Left hindlimb (tissue), 1 donor: ENCODE data around the gene BST2.
A peak's percentile ranks its signal among the peaks of the same experiment; 100 is the strongest.

Experiments used
- DNase-seq: peaks from one replicate; pipeline ENCODE4 v3.0.0-alpha.2; 2018

BST2 gene

GRCh38 chr19:17419154-17419620 lies 13.8 kb upstream of the BST2 start:
- no peak for DNase-seq

GRCh38 chr19:17418710-17419109 lies 13.3 kb upstream of the BST2 start:
- no peak for DNase-seq

DNA sequence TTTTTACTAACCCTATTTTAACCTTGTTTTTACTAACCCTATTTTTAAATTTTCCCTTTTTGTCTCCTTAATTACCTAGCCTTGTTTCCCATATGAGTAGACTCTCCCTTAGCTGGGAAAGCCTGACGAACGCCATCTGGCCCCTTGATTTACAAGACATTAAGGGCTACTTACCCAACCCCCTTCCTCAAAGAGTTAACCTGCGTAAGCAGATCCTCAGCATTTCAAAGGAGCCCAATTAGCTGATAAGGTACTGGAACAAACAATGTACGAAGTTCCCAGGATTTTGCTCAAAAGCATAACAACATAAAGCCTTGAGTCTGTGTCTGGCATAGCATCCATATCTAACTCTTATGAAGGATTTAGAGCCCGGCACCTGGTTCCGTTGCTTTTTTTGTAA lies 9.7 kb upstream of the BST2 start:
- DNase-seq = no peak

GRCh38 chr19:17414097-17414496 lies 8.7 kb upstream of the BST2 start:
- DNase-seq = no peak

DNA sequence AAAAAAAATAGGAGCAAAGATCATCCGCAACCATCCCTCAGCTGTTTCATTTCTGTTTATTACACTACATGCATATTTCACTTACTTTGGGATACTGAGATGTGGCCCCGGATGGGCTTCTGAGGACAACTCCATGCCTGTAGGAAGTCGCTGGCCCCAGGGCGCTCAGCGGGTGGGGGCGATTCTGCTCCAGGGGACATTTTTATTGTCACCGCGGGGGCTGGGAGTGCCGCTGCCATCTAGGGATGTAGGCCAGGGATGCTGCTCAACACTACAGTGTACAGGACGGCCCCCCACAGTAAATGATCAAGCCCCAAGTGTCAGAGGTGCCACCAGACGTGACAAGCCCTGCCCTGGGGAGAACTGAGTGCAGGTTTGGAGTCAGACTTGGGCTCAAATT lies 6.4 kb upstream of the BST2 start:
- DNase-seq = no peak

DNA sequence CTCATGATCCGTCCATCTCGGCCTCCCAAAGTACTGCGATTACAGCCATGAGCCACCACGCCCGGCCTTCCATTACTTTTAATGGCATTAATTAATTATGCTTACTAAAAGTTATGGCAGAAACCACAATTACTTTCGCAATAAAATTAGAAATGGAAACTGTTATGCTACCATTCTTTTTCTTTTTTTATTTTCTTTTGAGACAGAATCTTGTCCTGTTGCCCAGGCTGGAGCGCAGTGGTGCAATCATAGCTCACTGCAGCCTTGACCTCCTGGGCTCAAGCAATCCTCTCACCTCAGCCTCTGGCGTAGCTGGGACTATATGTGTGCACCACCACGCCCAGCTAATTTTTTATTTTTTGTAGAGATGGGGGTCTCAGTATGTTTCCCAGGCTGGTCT lies 4.6 kb upstream of the BST2 start:
- no peak for DNase-seq

- no peak for DNase-seq
Measured at GRCh38 chr19:17406887-17407196, 1.4 kb upstream of the BST2 start.

DNA sequence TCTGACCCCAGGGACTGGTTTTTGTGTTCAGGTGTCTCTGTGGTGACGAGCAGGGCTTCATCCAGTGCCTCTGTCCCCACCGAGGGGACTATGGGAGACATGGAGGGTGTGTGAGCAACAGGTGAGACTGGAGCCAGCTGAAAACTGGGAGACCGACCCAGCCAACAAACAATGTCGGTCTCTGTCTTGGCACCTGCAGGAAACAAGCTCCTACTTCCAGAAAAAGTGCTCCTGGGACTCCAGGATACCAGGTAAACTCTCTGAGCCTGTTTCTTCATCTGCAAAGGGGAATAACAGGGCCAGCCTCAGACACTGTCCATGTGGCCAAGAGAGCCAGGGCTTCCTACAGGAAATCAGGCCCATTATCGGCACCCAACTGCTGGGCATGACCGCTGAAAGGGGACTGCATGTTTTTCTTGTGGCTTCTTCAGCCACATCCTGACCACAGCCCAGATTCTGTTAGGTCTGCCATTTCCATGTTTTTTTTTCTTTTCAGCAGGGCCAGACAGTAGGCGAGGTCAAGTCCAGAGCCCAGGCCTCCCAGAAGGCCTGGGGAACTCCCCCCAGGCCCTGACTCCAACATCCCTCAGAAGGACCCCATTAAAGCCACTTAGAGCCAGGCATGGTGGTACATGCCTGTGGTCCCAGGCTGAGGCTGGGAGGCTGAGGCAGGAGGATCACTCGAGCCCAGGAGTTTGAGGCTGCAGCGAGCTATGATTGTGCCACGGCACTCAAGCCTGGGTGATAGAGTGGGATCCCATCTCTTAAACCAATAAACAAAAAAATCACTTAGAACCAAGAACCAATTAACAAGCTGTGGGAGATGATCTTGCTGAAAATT lies 836 bp upstream of the BST2 start:
- DNase-seq = peak; percentile 63

DNA sequence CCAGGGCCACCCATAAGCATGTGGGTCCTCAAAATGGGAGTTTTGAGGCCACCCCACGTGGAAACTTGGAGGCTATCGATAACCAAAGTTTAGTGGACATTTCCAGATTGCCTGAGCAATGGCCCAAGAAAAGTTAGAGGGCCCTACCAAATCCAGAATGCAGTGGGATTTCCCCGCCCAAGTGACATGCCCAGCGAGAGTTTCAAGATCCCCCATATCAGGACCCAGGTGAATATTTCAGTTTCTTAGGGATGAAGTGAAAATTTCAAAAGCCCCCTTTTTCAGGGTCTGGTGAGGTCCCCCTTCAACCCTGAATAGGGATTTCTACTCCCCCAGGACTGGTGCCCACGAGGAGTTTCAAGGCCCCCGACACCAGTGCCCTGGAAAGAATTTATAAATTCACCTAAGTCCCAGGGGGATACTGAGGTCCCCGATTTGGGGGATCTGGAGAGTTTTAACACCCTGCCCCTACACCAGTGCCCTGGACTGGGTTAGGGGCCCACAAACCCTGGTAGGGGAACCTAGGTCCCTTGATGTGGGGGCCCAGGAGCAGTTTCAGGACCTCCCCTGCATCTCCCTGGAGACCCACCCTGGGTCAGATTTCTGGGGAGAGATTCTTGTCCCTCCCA lies 695 bp downstream of the BST2 start:
- no peak for DNase-seq

GRCh38 chr19:17404015-17404414 lies 1.4 kb downstream of the BST2 start:
- DNase-seq = no peak

DNA sequence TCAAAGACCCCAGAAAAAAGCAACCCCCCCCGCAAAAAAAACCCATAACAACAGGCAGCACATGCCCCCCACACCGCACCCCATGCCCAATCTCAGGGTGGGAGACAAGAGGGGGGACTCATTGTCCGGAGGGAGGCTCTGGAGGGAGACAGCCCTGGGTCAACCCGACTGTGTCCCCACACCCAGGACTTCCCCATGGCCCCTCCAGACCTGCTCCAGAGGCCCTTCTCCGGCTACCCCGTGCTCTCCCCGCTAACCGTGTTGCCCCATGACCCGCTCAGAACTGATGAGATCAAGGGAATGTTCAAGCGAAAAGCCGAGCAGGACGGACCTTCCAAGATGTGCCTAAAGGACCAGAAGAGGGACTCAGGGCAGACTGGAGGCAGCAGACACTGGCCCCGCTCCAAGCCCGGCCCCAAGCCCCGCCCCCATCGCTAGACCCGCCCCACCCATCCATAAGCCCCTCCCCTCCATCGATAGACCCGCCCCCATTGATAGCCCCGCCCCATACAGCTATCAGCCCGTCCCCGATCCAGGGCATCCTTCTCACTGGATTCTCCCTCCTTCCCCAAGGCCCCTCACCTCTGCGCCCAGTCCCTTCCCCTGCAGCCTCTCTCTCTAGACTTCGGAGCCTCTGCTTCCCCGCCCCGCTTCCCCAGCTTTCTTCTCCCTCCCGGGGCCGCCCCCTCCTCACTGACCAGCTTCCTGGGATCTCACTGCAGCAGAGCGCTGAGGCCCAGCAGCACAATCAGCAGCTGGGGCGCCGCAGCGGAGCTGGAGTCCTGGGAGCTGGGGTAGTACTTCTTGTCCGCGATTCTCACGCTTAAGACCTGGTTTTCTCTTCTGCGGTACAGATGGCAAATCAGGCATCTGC lies 2.2 kb downstream of the BST2 start:
- DNase-seq = no peak

- no peak for DNase-seq
Measured at GRCh38 chr19:17401628-17402027, 3.8 kb downstream of the BST2 start.

DNA sequence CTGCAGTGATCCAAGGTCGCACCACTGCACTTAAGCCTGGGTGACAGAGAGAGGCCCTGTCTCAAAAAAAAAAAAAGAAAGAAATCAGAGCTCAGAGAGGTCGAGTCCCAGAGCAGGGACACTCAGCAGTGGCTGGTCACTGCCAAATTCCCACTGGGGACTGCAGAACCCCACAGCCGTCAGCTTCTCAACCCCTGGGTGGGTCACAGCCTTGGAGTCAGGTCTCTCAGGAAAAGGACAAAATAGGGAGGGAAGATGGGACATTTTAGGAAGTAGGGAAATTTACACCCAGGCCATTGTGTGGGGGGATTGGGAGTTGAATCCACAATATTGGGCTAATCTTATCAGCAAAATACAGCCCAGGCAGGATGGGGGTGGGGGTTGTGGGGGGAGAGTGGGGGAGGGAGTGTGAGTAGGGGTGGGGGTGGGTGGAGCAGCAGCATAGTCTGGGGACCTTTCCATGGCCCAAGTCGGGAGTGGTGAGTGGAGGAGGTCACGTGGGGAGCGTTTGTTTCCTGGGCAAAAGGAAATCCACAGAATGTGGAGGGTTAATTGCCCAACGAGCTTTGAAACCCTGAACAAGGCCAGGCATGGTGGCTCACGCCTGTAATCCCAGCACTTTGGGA lies 6.4 kb downstream of the BST2 start:
- no peak for DNase-seq

- DNase-seq = peak; percentile 62
Measured at GRCh38 chr19:17394891-17395415, 10.5 kb downstream of the BST2 start.

DNA sequence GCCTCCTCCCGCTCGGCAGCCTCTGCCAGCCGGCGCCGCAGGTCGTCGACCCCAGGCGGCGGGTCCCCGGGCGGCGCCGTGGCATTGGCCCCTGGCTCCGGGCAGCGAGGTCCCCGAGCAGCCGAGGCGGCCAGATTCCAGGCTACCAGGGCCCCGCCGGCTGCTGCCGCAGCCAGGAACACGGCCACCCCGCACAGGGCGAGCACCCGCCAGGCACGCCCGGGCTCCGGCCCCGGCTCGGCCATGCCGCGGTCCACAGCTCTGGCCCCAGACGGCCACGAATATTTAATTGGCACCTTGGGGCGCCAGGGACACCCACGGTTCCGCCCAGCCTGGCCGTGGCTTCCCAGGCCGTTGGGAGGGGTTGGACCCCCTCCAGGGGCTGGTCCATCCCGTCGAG lies 11.5 kb downstream of the BST2 start, which contains the start of gene CCDC194:
Gene CCDC194, minus strand, starts transcription at position 283 of the 400 bp plus-strand sequence. Its CDS starts 38 bp downstream, at position 245.
- DNase-seq = peak; percentile 60

GRCh38 chr19:17393002-17393401 lies 12.4 kb downstream of the BST2 start:
- peak; percentile 53 for DNase-seq

DNA sequence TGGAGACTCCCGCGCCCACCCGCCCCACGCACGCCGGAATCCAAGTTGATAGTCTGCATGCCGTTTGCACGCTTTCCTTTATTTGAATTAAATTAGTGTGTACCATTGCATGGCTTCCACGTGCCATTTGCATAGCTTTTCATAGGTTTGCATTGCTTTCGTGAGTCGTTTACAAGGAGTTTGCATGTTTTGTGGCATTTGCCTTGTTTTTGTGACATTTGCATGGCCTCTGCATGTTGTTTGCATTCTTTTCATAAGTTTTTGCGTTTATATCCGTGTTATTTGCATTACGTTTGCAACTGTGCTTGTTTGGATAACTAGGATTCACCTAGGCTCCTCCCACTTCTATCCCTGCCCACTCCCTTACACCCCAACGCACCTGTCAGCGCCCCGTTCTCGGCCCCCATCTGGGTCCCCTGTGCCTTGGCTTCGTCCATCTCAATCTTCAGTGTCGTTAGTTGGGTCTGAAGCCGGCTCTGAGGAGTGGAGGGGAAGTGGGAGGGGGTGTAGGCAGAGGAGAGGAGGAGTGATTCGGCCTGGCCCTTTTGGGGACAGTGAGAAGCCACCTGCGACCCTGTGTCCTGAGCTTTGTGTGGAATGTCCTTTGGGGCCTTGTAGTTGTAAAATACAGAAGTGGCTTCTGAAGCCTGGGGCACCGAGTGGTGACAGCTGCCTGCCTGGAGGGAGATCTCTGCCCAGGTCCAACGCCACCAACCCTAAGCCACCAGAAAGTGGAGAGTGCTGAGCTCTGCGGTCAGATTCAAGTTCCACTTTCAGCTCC lies 13.9 kb downstream of the BST2 start:
- no peak for DNase-seq

DNA sequence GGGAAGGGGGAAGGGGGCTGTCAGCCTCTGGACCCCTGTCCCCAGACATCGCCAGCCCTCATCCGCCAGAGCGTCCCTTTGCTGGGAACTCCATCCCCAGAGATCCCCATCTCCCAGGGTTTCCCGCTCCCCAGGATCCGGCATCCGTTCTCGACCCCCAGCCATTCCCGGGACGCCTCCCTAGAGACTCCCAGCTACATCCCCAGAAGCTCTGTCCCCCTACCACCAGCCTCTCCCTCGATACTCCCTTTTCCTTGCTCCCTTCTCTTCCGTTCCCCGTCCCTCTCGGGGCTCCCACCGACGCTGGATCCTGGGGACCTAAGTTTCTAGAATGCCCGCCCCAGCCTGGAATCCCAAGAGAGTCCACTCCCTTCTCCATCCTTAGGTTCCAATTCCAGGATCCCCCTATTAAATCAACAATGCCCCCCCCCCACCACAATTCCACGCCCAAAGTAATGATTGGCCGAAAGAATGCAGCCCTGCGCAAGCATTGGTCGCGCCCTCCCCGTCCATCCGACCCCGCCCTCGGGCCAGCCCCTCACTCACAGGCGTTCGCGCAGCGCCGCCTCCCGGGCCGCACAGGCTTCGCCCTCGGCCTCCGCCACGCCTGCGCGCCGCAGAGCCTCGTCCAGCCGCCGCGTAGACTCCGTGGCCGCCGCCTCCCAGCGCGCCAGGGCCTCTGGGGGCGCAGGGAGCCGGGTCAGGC lies 14.6 kb downstream of the BST2 start:
- DNase-seq = peak; percentile 93

GRCh38 chr19:17389957-17390664 lies 15.3 kb downstream of the BST2 start:
- no peak for DNase-seq

DNA sequence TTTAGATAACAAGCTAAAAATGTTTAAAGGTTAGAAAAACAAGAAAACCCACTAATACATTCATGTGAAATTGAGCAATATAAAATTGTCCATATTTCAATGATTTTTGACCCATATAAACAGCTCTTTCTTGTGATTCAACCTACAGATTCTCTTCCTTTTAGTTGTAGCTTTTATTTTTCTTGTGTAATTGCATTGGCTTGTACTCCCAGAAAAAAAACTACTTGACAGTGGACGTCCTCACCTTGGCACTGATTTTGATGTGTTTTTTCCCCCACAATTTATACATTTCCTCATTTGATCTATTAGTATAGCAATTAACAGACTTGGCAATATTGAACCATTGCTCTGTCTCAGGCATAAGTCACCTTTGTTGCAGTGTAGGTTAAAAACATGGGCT lies 16.1 kb downstream of the BST2 start:
- no peak for DNase-seq
